ENCODE measurements around the gene EDIL3. TPM values are rescaled to one million over a fixed set of nuclear protein-coding genes. Genes with fewer than 3 reads are reported as not detected.
"Not testable (repeated sequence)": the region's sequence is repeated elsewhere in the genome, so short reads cannot be mapped to it uniquely, and the experiment has no call there.

Gene EDIL3
- total RNA-seq, 1 donor from 2014 or later: 604 TPM

DNA sequence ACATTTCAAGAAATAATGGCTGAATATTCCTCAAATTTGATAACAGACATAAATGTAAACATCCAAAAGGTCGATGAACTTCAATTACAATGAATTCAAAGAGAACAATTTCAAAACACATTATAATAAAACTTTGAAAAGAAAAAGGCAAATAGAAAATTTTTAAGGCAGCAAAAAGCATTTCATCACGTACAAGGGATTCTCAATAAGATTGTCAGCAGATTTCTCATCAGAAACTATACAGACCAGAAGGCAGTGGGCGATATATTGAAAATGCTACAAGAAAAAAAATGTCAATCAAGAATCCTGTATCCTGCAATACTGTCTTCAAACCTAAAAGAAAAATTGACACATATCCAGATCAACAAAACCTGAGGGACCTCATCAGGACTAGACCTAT is 62.0 kb downstream of the EDIL3 start:
- Mint-ChIP-seq H3K9me3 (ENCODE audit: low read depth) (peaks cover 33% of the 10 kb centered on the region), H3K4me3 (ENCODE audit: unreplicated experiment) (no peak overlapping the region), H3K36me3 (ENCODE audit: low read depth) (peaks cover 30% of the 10 kb centered on the region), H3K27ac (ENCODE audit: unreplicated experiment) (no peak overlapping the region), H3K4me1 (ENCODE audit: low read depth) (peaks cover 33% of the 10 kb centered on the region), H3K27me3 (ENCODE audit: low read depth) (no peaks in the 10 kb centered on the region)
- no peak for DNase-seq (ENCODE audit: low spot score)
- TF ChIP-seq, protein P1, sequence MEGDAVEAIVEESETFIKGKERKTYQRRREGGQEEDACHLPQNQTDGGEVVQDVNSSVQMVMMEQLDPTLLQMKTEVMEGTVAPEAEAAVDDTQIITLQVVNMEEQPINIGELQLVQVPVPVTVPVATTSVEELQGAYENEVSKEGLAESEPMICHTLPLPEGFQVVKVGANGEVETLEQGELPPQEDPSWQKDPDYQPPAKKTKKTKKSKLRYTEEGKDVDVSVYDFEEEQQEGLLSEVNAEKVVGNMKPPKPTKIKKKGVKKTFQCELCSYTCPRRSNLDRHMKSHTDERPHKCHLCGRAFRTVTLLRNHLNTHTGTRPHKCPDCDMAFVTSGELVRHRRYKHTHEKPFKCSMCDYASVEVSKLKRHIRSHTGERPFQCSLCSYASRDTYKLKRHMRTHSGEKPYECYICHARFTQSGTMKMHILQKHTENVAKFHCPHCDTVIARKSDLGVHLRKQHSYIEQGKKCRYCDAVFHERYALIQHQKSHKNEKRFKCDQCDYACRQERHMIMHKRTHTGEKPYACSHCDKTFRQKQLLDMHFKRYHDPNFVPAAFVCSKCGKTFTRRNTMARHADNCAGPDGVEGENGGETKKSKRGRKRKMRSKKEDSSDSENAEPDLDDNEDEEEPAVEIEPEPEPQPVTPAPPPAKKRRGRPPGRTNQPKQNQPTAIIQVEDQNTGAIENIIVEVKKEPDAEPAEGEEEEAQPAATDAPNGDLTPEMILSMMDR (IDR thresholded peaks at IDR 0.05): no peak

DNA sequence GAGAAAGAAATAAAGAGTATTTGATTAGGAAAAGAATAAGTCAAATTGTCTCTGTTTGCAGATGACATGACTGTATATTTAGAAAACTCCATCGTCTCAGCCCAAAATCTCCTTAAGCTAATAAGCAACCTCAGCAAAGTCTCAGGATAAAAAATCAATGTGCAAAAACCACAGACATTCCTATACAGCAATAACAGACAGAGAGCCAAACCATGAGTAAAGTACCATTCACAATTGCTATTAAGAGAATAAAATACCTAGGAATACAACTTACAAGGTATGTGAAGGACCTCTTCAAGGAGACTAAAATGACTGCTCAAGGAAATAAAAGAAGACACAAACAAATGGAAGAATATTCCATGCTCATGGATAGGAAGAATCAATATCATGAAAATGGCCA is 66.9 kb downstream of the EDIL3 start:
- H3K27ac Mint-ChIP-seq (ENCODE audit: unreplicated experiment); DNase-seq (ENCODE audit: low spot score); H3K27me3 Mint-ChIP-seq (ENCODE audit: low read depth); H3K4me3 Mint-ChIP-seq (ENCODE audit: unreplicated experiment): not testable (repeated sequence)
- peaks cover 22% of the 10 kb centered on the region for H3K36me3 Mint-ChIP-seq (ENCODE audit: low read depth)
- H3K4me1 Mint-ChIP-seq (ENCODE audit: low read depth): peaks cover 46% of the 10 kb centered on the region
- H3K9me3 Mint-ChIP-seq (ENCODE audit: low read depth): peaks cover 44% of the 10 kb centered on the region

DNA sequence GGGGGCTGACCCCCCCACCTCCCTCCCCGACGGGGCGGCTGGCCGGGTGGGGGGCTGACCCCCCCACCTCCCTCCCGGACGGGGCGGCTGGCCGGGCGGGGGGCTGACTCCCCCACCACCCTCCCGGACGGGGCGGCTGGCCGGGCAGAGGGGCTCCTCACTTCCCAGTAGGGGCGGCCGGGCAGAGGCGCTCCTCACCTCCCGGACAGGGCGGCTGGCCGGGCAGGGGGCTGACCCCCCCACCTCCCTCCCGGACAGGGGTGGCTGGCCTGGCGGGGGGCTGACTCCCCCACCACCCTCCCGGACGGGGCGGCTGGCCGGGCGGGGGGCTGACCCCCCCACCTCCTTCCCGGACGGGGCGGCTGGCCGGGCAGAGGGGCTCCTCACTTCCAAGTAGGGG is 72.4 kb downstream of the EDIL3 start:
- H3K27ac Mint-ChIP-seq (ENCODE audit: unreplicated experiment); H3K36me3 Mint-ChIP-seq (ENCODE audit: low read depth); DNase-seq (ENCODE audit: low spot score); H3K4me3 Mint-ChIP-seq (ENCODE audit: unreplicated experiment); H3K27me3 Mint-ChIP-seq (ENCODE audit: low read depth): not testable (repeated sequence)
- H3K9me3 Mint-ChIP-seq (ENCODE audit: low read depth): peaks cover 19% of the 10 kb centered on the region
- peaks cover 42% of the 10 kb centered on the region for H3K4me1 Mint-ChIP-seq (ENCODE audit: low read depth)

DNA sequence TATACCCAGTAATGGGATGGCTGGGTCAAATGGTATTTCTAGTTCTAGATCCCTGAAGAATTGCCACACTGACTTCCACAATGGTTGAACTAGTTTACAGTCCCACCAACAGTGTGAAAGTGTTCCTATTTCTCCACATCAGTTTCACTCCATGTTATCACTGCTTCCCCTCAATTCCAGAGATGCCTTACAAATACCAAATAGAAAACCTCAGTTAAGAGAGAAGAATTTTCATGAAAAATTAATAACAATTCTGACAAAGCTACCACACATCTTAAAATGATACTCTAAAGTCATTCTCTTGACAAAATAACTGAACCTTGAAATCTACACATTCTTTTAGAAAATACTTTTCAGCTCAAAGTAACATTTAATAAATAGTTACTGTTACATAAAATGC is 74.8 kb downstream of the EDIL3 start:
- H3K4me1 Mint-ChIP-seq (ENCODE audit: low read depth): peaks cover 44% of the 10 kb centered on the region
- H3K9me3 Mint-ChIP-seq (ENCODE audit: low read depth); H3K27me3 Mint-ChIP-seq (ENCODE audit: low read depth); H3K27ac Mint-ChIP-seq (ENCODE audit: unreplicated experiment); H3K4me3 Mint-ChIP-seq (ENCODE audit: unreplicated experiment); DNase-seq (ENCODE audit: low spot score); H3K36me3 Mint-ChIP-seq (ENCODE audit: low read depth): not testable (repeated sequence)

DNA sequence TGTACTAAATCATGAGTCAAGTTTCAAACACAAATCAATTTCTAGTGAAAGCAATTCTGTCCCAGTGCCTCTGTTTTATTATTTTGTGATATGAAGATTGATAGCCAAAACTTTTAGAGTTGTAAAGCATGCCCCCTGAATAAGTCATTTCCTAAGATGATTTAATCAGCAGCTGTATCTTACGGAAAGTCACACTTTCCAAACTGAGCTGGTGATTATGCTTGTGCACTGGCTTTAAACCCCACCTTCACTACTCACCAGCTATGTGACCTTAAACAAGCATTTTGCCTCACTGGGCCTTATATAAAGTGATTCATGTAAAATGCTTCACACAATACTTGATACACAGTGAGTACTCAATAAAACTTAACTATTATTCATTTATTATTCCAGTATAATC is 78.1 kb downstream of the EDIL3 start:
- no peak overlapping the region for H3K4me3 Mint-ChIP-seq (ENCODE audit: unreplicated experiment)
- peaks cover 65% of the 10 kb centered on the region for H3K4me1 Mint-ChIP-seq (ENCODE audit: low read depth)
- H3K36me3 Mint-ChIP-seq (ENCODE audit: low read depth): peaks cover 4% of the 10 kb centered on the region
- peaks cover 9% of the 10 kb centered on the region for H3K9me3 Mint-ChIP-seq (ENCODE audit: low read depth)
- DNase-seq (ENCODE audit: low spot score): no peak
- H3K27me3 Mint-ChIP-seq (ENCODE audit: low read depth): no peaks in the 10 kb centered on the region
- peak overlapping the region; percentile 76 for H3K27ac Mint-ChIP-seq (ENCODE audit: unreplicated experiment)
- TF ChIP-seq, protein P1 (IDR thresholded peaks at IDR 0.05): no peak

DNA sequence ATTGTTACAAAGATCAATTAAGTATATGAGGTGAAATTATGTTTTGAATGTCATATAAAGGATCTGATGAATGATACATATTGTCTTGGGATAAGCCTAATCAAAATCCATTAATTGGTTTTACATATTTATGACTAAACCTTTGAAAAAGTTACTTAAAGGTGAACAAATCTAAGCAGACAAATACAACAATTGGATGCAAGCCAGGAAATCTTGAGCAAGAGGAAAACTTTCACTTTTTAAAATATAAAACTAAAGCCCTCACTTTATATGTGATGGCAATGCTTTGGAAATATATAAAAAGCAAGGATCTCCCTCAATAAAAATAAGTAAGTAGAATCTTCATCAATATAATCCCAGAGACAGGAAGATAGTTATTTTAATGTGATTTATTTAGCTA is 80.1 kb downstream of the EDIL3 start:
- no peak for DNase-seq (ENCODE audit: low spot score)
- H3K4me1 Mint-ChIP-seq (ENCODE audit: low read depth): peaks cover 66% of the 10 kb centered on the region
- H3K27ac Mint-ChIP-seq (ENCODE audit: unreplicated experiment): peak overlapping the region; percentile 10
- H3K36me3 Mint-ChIP-seq (ENCODE audit: low read depth): peaks cover 2% of the 10 kb centered on the region
- peaks cover 6% of the 10 kb centered on the region for H3K9me3 Mint-ChIP-seq (ENCODE audit: low read depth)
- TF ChIP-seq, protein P1 (IDR thresholded peaks at IDR 0.05): no peak
- H3K27me3 Mint-ChIP-seq (ENCODE audit: low read depth): no peaks in the 10 kb centered on the region
- H3K4me3 Mint-ChIP-seq (ENCODE audit: unreplicated experiment): no peak overlapping the region

DNA sequence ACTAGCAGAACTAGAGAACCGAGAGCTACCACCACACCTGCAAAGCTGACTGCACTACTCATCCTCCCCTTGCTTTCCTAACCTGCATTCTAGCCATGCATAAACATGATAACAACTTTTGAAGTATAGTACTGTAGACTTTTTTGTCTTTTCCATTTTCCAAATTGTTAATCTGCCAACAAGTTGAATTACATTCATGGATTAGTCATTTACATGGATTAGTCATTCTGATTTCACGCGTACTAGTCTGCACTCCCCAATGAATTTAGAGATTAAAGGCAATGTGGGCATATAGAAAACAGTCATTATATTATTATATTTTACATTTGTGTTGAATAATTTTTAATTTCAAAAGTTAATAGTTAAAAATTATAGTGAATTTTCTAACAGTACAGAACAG is 81.4 kb downstream of the EDIL3 start:
- Mint-ChIP-seq H3K27me3 (ENCODE audit: low read depth) (no peaks in the 10 kb centered on the region), H3K36me3 (ENCODE audit: low read depth) (peaks cover 4% of the 10 kb centered on the region), H3K4me1 (ENCODE audit: low read depth) (peaks cover 72% of the 10 kb centered on the region), H3K4me3 (ENCODE audit: unreplicated experiment) (no peak overlapping the region), H3K27ac (ENCODE audit: unreplicated experiment) (peak overlapping the region; percentile 4), H3K9me3 (ENCODE audit: low read depth) (peaks cover 3% of the 10 kb centered on the region)
- no peak for DNase-seq (ENCODE audit: low spot score)
- TF ChIP-seq, protein P1 (IDR thresholded peaks at IDR 0.05): no peak
